GM10266 (cell line): ENCODE data around the gene ADARB2.

Experiments
- DNase-seq: peaks from one replicate; pipeline ENCODE4 v3.0.0; 2012; ENCODE audit errors: extremely low spot score
- CTCF ChIP-seq: IDR thresholded peaks from 2 replicates; pipeline ENCODE4 v1.5.1; 2012; ENCODE audit warnings: mild to moderate bottlenecking, low read depth; ENCODE audit not compliant: control insufficient read depth, insufficient read depth; ENCODE audit errors: missing control alignments

The ADARB2 gene

GRCh38 chr10:1272777-1273161 is 464.6 kb downstream of the ADARB2 start:
- no peak for DNase-seq
- no peak for TF ChIP-seq CTCF

GRCh38 chr10:1272079-1272776 is 465.1 kb downstream of the ADARB2 start:
- DNase-seq, result no peak
- no peak for TF ChIP-seq CTCF

- TF ChIP-seq CTCF, result no peak
- no peak for DNase-seq
Measured at GRCh38 chr10:1270906-1271305, 466.4 kb downstream of the ADARB2 start.

GRCh38 chr10:1270490-1270889 is 466.8 kb downstream of the ADARB2 start:
- no peak for DNase-seq
- TF ChIP-seq CTCF, result no peak

GRCh38 chr10:1268831-1269230 is 468.5 kb downstream of the ADARB2 start:
- TF ChIP-seq CTCF, result no peak
- no peak for DNase-seq

GRCh38 chr10:1267568-1267967 is 469.8 kb downstream of the ADARB2 start:
- no peak for TF ChIP-seq CTCF

GRCh38 chr10:1267148-1267547 is 470.2 kb downstream of the ADARB2 start:
- no peak for TF ChIP-seq CTCF
- DNase-seq, result no peak

More at GRCh38 chr10:1267568-1267967, 469.8 kb downstream of the ADARB2 start:
- DNase-seq, result no peak
